ENCODE results near the gene GBX1. TPM values are rescaled to one million over a fixed set of nuclear protein-coding genes. Genes with fewer than 3 reads are reported as not detected.

GBX1 gene
- total and polyA plus RNA-seq, 2 donors = 0.07 TPM; not detected in 1

- no peaks in the 10 kb centered on the region for H3K4me1 ChIP-seq (ENCODE audit: control insufficient read depth in 2 of 2, insufficient read depth in 2 of 2, low read length in 2 of 2)
- H3K27ac ChIP-seq (ENCODE audit: low read depth in 1 of 2, low read length in 1 of 2) = no peak overlapping the region
- 93% methylated on average over 22 of the region's 22 CpGs for WGBS
- DNase-seq (ENCODE audit: low read depth in 6 of 9, low spot score in 9 of 9) = no peak
- no peak overlapping the region for H3K4me3 ChIP-seq (ENCODE audit: low read length in 2 of 2)
- no peaks in the 10 kb centered on the region for H3K36me3 ChIP-seq (ENCODE audit: control insufficient read depth in 2 of 2, insufficient read depth in 2 of 2, low read length in 1 of 2)
- peaks cover 0 to 26% of the 10 kb centered on the region in 2 donors for H3K27me3 ChIP-seq (ENCODE audit: control insufficient read depth in 2 of 2, insufficient read depth in 1 of 2, low read length in 1 of 2)
- H3K9me3 ChIP-seq (ENCODE audit: control insufficient read depth in 2 of 2, insufficient read depth in 1 of 2, low read length in 1 of 2) = no peaks in the 10 kb centered on the region
Observed at GRCh38 chr7:151187409-151188251, 20.1 kb upstream of the GBX1 start.

GRCh38 chr7:151186640-151187408 lies 19.3 kb upstream of the GBX1 start, which contains the start of gene ASB10:
Gene ASB10 (minus strand): TSS chr7:151187250. CDS start chr7:151187130, 120 bp downstream.
- H3K4me1 ChIP-seq (ENCODE audit: control insufficient read depth in 2 of 2, insufficient read depth in 2 of 2, low read length in 2 of 2) = no peaks in the 10 kb centered on the region
- no peak within 1 kb of the TSS for H3K27ac ChIP-seq (ENCODE audit: low read depth in 1 of 2, low read length in 1 of 2)
- WGBS = 92% methylated on average over 22 of the region's 22 CpGs
- DNase-seq (ENCODE audit: low read depth in 6 of 9, low spot score in 9 of 9) = no peak
- no peak within 1 kb of the TSS for H3K4me3 ChIP-seq (ENCODE audit: low read length in 2 of 2)
- peaks cover 0 to 28% of the 10 kb centered on the region in 2 donors for H3K27me3 ChIP-seq (ENCODE audit: control insufficient read depth in 2 of 2, insufficient read depth in 1 of 2, low read length in 1 of 2)
- H3K36me3 ChIP-seq (ENCODE audit: control insufficient read depth in 2 of 2, insufficient read depth in 2 of 2, low read length in 1 of 2) = no peaks in the 10 kb centered on the region
- H3K9me3 ChIP-seq (ENCODE audit: control insufficient read depth in 2 of 2, insufficient read depth in 1 of 2, low read length in 1 of 2) = no peaks in the 10 kb centered on the region

GRCh38 chr7:151185762-151186639 lies 18.5 kb upstream of the GBX1 start:
- Histone ChIP-seq H3K9me3 (ENCODE audit: control insufficient read depth in 2 of 2, insufficient read depth in 1 of 2, low read length in 1 of 2) (no peaks in the 10 kb centered on the region), H3K27me3 (ENCODE audit: control insufficient read depth in 2 of 2, insufficient read depth in 1 of 2, low read length in 1 of 2) (peaks cover 0 to 21% of the 10 kb centered on the region in 2 donors), H3K4me3 (ENCODE audit: low read length in 2 of 2) (no peak overlapping the region), H3K36me3 (ENCODE audit: control insufficient read depth in 2 of 2, insufficient read depth in 2 of 2, low read length in 1 of 2) (no peaks in the 10 kb centered on the region), H3K27ac (ENCODE audit: low read depth in 1 of 2, low read length in 1 of 2) (no peak overlapping the region), H3K4me1 (ENCODE audit: control insufficient read depth in 2 of 2, insufficient read depth in 2 of 2, low read length in 2 of 2) (no peaks in the 10 kb centered on the region)
- 95% methylated on average over 16 of the region's 16 CpGs for WGBS
- DNase-seq (ENCODE audit: low read depth in 6 of 9, low spot score in 9 of 9) = no peak

- no peaks in the 10 kb centered on the region for H3K36me3 ChIP-seq (ENCODE audit: control insufficient read depth in 2 of 2, insufficient read depth in 2 of 2, low read length in 1 of 2)
- peaks cover under 1 to 28% of the 10 kb centered on the region in 2 donors for H3K27me3 ChIP-seq (ENCODE audit: control insufficient read depth in 2 of 2, insufficient read depth in 1 of 2, low read length in 1 of 2)
- H3K27ac ChIP-seq (ENCODE audit: low read depth in 1 of 2, low read length in 1 of 2) = no peak overlapping the region
- DNase-seq (ENCODE audit: low read depth in 6 of 9, low spot score in 9 of 9) = no peak
- WGBS = 94% methylated on average over 22 of the region's 22 CpGs
- H3K4me3 ChIP-seq (ENCODE audit: low read length in 2 of 2) = no peak overlapping the region
- H3K4me1 ChIP-seq (ENCODE audit: control insufficient read depth in 2 of 2, insufficient read depth in 2 of 2, low read length in 2 of 2) = no peaks in the 10 kb centered on the region
- H3K9me3 ChIP-seq (ENCODE audit: control insufficient read depth in 2 of 2, insufficient read depth in 1 of 2, low read length in 1 of 2) = no peaks in the 10 kb centered on the region
Observed at GRCh38 chr7:151181011-151181431, 13.5 kb upstream of the GBX1 start.

- Histone ChIP-seq H3K36me3 (ENCODE audit: control insufficient read depth in 2 of 2, insufficient read depth in 2 of 2, low read length in 1 of 2) (no peaks in the 10 kb centered on the region), H3K4me1 (ENCODE audit: control insufficient read depth in 2 of 2, insufficient read depth in 2 of 2, low read length in 2 of 2) (no peaks in the 10 kb centered on the region), H3K27ac (ENCODE audit: low read depth in 1 of 2, low read length in 1 of 2) (no peak overlapping the region), H3K9me3 (ENCODE audit: control insufficient read depth in 2 of 2, insufficient read depth in 1 of 2, low read length in 1 of 2) (peaks cover 0 to 5% of the 10 kb centered on the region in 2 donors), H3K4me3 (ENCODE audit: low read length in 2 of 2) (no peak overlapping the region), H3K27me3 (ENCODE audit: control insufficient read depth in 2 of 2, insufficient read depth in 1 of 2, low read length in 1 of 2) (peaks cover 4 to 37% of the 10 kb centered on the region in 2 donors)
- 91% methylated on average over 4 of the region's 4 CpGs for WGBS
- no peak for DNase-seq (ENCODE audit: low read depth in 6 of 9, low spot score in 9 of 9)
Observed at GRCh38 chr7:151179946-151180345, 12.5 kb upstream of the GBX1 start.

- H3K36me3 ChIP-seq (ENCODE audit: control insufficient read depth in 2 of 2, insufficient read depth in 2 of 2, low read length in 1 of 2) = no peaks in the 10 kb centered on the region
- no peak overlapping the region for H3K4me3 ChIP-seq (ENCODE audit: low read length in 2 of 2)
- no peak overlapping the region for H3K27ac ChIP-seq (ENCODE audit: low read depth in 1 of 2, low read length in 1 of 2)
- no peaks in the 10 kb centered on the region for H3K4me1 ChIP-seq (ENCODE audit: control insufficient read depth in 2 of 2, insufficient read depth in 2 of 2, low read length in 2 of 2)
- 94% methylated on average over 8 of the region's 8 CpGs for WGBS
- peaks cover 4 to 43% of the 10 kb centered on the region in 2 donors for H3K27me3 ChIP-seq (ENCODE audit: control insufficient read depth in 2 of 2, insufficient read depth in 1 of 2, low read length in 1 of 2)
- H3K9me3 ChIP-seq (ENCODE audit: control insufficient read depth in 2 of 2, insufficient read depth in 1 of 2, low read length in 1 of 2) = peaks cover 2 to 10% of the 10 kb centered on the region in 2 donors
- DNase-seq (ENCODE audit: low read depth in 6 of 9, low spot score in 9 of 9) = no peak
Observed at GRCh38 chr7:151179287-151179860, 11.9 kb upstream of the GBX1 start.

- H3K9me3 ChIP-seq (ENCODE audit: control insufficient read depth in 2 of 2, insufficient read depth in 1 of 2, low read length in 1 of 2) = peaks cover 2 to 16% of the 10 kb centered on the region in 2 donors
- no peak overlapping the region for H3K4me3 ChIP-seq (ENCODE audit: low read length in 2 of 2)
- no peaks in the 10 kb centered on the region for H3K4me1 ChIP-seq (ENCODE audit: control insufficient read depth in 2 of 2, insufficient read depth in 2 of 2, low read length in 2 of 2)
- H3K27me3 ChIP-seq (ENCODE audit: control insufficient read depth in 2 of 2, insufficient read depth in 1 of 2, low read length in 1 of 2) = peaks cover 4 to 46% of the 10 kb centered on the region in 2 donors
- no peaks in the 10 kb centered on the region for H3K36me3 ChIP-seq (ENCODE audit: control insufficient read depth in 2 of 2, insufficient read depth in 2 of 2, low read length in 1 of 2)
- H3K27ac ChIP-seq (ENCODE audit: low read depth in 1 of 2, low read length in 1 of 2) = no peak overlapping the region
- no peak for DNase-seq (ENCODE audit: low read depth in 6 of 9, low spot score in 9 of 9)
- 91% methylated on average over 2 of the region's 2 CpGs for WGBS
Observed at GRCh38 chr7:151178831-151179230, 11.3 kb upstream of the GBX1 start.

- H3K36me3 ChIP-seq (ENCODE audit: control insufficient read depth in 2 of 2, insufficient read depth in 2 of 2, low read length in 1 of 2) = no peaks in the 10 kb centered on the region
- H3K9me3 ChIP-seq (ENCODE audit: control insufficient read depth in 2 of 2, insufficient read depth in 1 of 2, low read length in 1 of 2) = peaks cover 4 to 22% of the 10 kb centered on the region in 2 donors
- H3K4me3 ChIP-seq (ENCODE audit: low read length in 2 of 2) = no peak overlapping the region
- H3K4me1 ChIP-seq (ENCODE audit: control insufficient read depth in 2 of 2, insufficient read depth in 2 of 2, low read length in 2 of 2) = no peaks in the 10 kb centered on the region
- H3K27ac ChIP-seq (ENCODE audit: low read depth in 1 of 2, low read length in 1 of 2) = no peak overlapping the region
- peaks cover 4 to 52% of the 10 kb centered on the region in 2 donors for H3K27me3 ChIP-seq (ENCODE audit: control insufficient read depth in 2 of 2, insufficient read depth in 1 of 2, low read length in 1 of 2)
- 94% methylated on average over 9 of the region's 9 CpGs for WGBS
- no peak for DNase-seq (ENCODE audit: low read depth in 6 of 9, low spot score in 9 of 9)
Observed at GRCh38 chr7:151178236-151178635, 10.7 kb upstream of the GBX1 start.
